ENCODE measurements around the gene STARD5. TPM values are rescaled to one million over a fixed set of nuclear protein-coding genes. Genes with fewer than 3 reads are reported as not detected.

The STARD5 gene
- total RNA-seq, 1 donor from 2014 or later, result 4.8 TPM

DNA sequence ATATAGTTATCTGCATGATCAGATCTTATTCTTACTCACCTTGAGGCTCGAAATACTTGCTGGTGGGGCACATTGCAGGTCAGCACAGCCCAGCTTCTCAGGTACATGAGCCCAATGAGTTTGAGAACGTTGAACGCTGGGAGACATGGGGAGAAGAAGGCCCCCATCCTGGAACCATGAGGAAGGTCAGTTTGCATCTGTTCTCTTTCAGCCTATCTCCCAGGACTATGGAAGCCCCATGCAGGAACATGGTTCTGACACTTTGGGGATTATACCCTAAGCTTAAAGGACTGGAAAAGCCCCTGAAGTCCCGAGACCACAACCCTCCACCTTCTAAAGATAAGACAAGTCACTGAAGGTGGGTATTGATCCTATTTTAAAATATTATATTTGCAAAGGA lies 17.4 kb upstream of the STARD5 start:
- Histone ChIP-seq H3K9me3 (no peaks in the 10 kb centered on the region), H3K27me3 (no peaks in the 10 kb centered on the region), H3K4me3 (no peak overlapping the region), H3K27ac (no peak overlapping the region), H3K36me3 (no peaks in the 10 kb centered on the region), H3K4me1 (peaks cover 14% of the 10 kb centered on the region in 2 donors)
- DNase-seq (ENCODE audit: low spot score in 2 of 2), result no peak
- TF ChIP-seq, protein P1, sequence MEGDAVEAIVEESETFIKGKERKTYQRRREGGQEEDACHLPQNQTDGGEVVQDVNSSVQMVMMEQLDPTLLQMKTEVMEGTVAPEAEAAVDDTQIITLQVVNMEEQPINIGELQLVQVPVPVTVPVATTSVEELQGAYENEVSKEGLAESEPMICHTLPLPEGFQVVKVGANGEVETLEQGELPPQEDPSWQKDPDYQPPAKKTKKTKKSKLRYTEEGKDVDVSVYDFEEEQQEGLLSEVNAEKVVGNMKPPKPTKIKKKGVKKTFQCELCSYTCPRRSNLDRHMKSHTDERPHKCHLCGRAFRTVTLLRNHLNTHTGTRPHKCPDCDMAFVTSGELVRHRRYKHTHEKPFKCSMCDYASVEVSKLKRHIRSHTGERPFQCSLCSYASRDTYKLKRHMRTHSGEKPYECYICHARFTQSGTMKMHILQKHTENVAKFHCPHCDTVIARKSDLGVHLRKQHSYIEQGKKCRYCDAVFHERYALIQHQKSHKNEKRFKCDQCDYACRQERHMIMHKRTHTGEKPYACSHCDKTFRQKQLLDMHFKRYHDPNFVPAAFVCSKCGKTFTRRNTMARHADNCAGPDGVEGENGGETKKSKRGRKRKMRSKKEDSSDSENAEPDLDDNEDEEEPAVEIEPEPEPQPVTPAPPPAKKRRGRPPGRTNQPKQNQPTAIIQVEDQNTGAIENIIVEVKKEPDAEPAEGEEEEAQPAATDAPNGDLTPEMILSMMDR (IDR thresholded peaks at IDR 0.05), result no peak
- intact Hi-C loops (cut with DNase I), result no loop called here

- no peak overlapping the region for H3K27ac ChIP-seq
- TF ChIP-seq, protein P1 (IDR thresholded peaks at IDR 0.05), result no peak
- H3K4me3 ChIP-seq, result no peak overlapping the region
- H3K4me1 ChIP-seq, result peaks cover 14% of the 10 kb centered on the region in 2 donors
- H3K36me3 ChIP-seq, result no peaks in the 10 kb centered on the region
- no peak for DNase-seq (ENCODE audit: low spot score in 2 of 2)
- H3K9me3 ChIP-seq, result no peaks in the 10 kb centered on the region
- no peaks in the 10 kb centered on the region for H3K27me3 ChIP-seq
- intact Hi-C loops (cut with DNase I), result loop anchor here (10.0 kb wide), 1 partner anchor 855 kb away; no protein-coding TSS in a partner anchor
Measured at GRCh38 chr15:81339851-81340250, 15.9 kb upstream of the STARD5 start.

GRCh38 chr15:81339321-81339720 lies 15.4 kb upstream of the STARD5 start:
- intact Hi-C loops (cut with DNase I), result loop anchor here (10.0 kb wide), 1 partner anchor 855 kb away; no protein-coding TSS in a partner anchor
- Histone ChIP-seq H3K9me3 (no peaks in the 10 kb centered on the region), H3K27ac (no peak overlapping the region), H3K4me1 (peaks cover 14% of the 10 kb centered on the region in 2 donors), H3K36me3 (no peaks in the 10 kb centered on the region), H3K4me3 (no peak overlapping the region), H3K27me3 (no peaks in the 10 kb centered on the region)
- TF ChIP-seq, protein P1 (IDR thresholded peaks at IDR 0.05), result no peak
- DNase-seq (ENCODE audit: low spot score in 2 of 2), result no peak

DNA sequence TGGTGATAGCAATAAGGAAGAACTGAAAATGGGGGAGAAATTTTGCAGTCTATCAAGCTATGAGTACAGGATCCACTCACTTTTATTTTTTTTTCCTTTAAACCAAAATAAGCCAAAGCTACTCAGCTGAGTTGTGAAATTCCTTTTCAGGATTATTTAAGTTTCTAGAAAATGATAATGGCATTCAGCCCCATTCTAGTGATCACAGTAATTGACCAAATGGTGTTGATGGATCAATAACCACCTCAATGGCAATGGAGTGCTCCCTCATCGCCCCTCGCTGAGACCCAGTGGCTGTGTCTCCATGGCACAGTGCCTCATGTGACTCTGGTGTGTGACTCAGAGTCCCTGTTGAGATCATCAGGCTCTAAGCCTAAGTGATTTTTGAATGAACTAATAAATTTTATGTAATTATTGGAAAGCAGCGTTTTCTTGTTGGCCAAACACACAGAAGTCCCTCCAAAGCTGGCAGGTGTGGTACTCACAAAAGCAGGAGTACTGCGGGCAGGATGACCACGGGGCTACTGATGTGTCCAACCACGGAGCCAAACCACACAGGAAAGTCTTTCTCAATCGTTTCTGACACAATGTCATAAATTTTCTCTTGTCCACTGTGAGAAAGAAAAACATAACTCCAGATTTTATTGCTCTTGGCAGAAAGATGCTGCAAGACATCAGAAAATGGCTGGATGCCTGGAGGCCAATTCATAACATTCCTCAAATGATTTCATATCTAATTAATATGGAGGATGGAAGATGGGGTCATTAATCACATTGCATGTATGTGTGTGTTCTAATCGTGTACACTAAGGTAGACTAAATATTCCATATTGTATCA lies 14.4 kb upstream of the STARD5 start:
- Histone ChIP-seq H3K27me3 (no peaks in the 10 kb centered on the region), H3K4me1 (peaks cover 14% of the 10 kb centered on the region in 2 donors), H3K9me3 (no peaks in the 10 kb centered on the region), H3K27ac (peak overlapping the region; percentile 17 to 72), H3K36me3 (no peaks in the 10 kb centered on the region), H3K4me3 (peak overlapping the region in 1 of 2 donors; percentile 29)
- peak in 1 of 2 donors; percentile 83 for DNase-seq (ENCODE audit: low spot score in 2 of 2)
- TF ChIP-seq, protein P1 (IDR thresholded peaks at IDR 0.05), result no peak
- intact Hi-C loops (cut with DNase I), result loop anchor here (1.0 to 10.0 kb wide), 3 partner anchors 14 to 854 kb away; partner anchors contain the start of gene STARD5

DNA sequence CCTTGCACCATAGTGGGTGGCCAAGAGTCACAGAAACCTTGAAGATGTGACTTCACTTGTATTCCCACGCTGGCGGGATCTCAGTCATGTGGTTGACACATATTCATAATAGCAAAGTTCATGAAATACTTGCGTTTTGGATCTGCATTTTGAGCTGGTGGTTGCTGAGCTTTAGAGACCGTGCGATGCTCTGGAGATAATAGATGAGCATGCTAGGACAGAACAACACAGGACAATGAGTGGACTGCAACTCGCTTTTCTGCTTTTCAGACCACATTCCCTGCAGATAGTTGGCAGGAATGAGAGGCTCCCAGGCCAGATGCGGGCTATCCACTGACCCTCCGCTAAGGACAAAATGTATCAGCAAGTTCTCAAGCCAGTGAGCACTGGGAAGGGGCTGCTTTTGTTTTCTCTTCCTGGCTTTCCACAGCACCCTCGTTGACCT lies 13.8 kb upstream of the STARD5 start:
- TF ChIP-seq, protein P1 (IDR thresholded peaks at IDR 0.05), result no peak
- Histone ChIP-seq H3K36me3 (no peaks in the 10 kb centered on the region), H3K4me1 (peaks cover 14% of the 10 kb centered on the region in 2 donors), H3K27ac (peak overlapping the region; percentile 17 to 72), H3K4me3 (peak overlapping the region in 1 of 2 donors; percentile 29), H3K27me3 (no peaks in the 10 kb centered on the region), H3K9me3 (no peaks in the 10 kb centered on the region)
- intact Hi-C loops (cut with DNase I), result loop anchor here (1.0 to 10.0 kb wide), 3 partner anchors 13 to 853 kb away; partner anchors contain the start of gene STARD5
- no peak for DNase-seq (ENCODE audit: low spot score in 2 of 2)
